GM19455 (cell line): ENCODE measurements around the gene LAMC3.
"Not testable (repeated sequence)": the region's sequence is repeated elsewhere in the genome, so short reads cannot be mapped to it uniquely, and the experiment has no call there.

ENCODE experiments used
- ATAC-seq: cut with Tn5 transposase; IDR thresholded peaks from one replicate; pipeline ENCODE4 v1.9.1; 2021; ENCODE audit not compliant: unreplicated experiment

LAMC3 gene

DNA sequence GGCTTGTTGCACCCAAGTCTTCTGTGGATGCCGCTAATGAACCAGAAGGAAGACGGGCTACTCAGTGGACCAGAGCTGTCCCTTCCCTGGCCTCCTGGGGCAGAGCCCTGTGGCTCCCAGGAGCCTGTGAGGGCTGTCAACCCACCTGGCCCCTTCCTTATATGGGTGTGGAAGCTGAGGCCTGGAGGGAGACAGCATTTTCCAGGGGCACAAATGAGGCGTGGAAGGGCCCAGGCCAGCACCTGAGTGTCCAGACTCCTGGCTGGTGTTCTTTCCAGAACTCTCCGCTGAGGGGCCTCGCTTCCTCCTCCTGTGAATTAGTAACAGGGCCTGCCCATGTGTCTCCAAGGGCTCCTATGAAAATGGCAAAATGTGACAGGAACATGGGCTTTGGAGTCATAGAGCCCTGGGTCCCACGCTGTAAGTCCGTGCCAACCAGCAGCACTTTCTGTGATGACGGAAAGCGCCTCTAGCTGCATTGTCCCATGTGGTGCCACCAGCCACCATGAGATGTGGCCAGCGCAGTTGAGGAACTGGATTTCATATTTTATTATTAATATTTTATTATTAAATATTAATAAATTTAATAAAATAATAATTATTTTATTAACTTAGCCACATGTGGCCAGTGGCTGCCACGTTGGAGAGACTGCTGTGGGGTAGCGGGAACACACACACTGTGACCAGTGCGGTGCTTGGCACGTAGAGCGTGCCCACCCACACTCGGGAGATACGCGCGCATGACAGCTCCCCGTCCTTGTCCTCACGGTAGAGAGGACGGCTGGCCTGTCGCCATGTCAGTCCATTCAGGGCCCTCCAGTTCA, 18.3 kb downstream of the LAMC3 start:
- ATAC-seq, result no peak

DNA sequence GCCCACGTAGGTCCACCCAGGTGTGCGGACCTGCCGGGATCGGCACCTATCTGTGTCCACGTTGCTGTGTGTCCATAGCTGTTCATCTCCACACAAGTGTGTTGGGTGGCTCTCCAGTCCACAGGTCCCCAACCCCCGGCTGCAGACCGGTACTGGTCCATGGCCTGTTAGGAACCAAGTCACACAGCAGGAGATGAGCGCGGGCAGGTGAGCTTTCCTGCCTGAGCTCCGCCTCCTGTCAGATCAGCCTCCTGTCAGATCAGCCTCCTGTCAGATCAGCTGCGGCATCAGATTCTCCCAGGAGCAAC, 18.9 kb downstream of the LAMC3 start:
- no peak for ATAC-seq

GRCh38 chr9:131028221-131028884, 19.4 kb downstream of the LAMC3 start:
- no peak for ATAC-seq

DNA sequence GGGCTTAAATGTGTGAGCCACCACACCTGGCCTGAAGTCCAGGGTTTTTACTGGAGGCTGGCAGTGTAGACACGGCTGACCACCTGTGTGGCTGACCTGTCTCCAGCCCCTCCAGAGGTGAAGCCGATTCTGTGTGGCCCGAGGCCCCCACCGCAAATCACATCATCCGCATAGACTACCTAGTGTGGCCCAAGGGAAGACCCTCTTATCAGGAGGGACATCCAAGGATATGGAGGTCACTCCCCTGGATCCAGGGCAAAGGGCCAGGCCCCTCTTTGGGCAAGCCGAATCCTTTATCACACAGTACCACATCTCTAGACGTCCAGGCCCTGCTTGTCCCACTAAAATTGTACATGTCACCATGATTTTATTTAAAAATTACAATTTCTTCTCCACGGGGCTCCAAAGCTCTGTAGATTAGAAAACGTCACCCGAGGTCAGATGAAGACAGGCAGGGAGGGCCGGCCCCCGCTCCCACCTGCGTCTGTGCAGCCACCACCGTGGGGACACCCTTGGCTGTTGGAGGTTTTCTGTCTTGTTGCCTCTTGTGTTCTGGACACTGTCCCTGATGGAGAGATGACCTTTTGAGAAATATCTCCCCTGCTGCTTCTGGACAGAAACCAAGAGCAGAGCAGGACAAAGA, 20.1 kb downstream of the LAMC3 start:
- ATAC-seq, result no peak

GRCh38 chr9:131029574-131029952, 20.6 kb downstream of the LAMC3 start:
- no peak for ATAC-seq

DNA sequence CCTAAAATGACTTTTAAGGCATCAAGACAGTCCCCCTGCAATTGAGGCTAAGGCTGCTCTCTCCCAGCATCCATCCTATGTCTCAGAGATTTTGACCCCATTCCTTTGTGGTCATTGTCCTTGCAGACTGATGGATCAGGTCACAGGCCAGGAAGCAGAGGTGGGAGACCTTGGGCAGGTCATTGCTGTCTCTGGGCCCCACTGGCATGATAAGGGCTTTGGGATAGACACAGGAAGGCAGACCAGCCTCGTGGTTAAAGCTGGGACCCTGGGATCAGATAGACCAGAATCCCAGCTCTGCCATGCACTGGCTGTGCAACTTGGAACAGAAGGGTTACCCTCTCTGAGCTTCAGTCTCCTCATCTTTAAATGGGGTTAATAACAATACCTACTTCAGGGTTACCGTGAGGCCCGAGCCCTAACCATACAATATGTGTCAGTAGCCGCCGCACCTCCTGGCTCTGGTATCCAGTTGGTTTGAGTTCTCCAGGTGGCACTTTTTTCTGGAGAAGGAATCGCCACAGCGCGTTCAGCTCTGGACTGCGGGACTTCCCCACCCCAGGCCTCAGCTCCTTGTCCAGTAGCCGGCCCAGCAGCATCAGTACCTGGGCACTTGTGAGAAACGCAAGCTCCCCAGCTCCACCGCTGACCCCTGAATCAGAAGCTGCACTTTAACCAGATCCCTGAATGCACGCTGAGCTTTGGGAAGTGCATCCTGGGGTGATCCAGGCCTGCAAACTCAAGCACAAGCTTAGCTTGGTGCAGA, 21.4 kb downstream of the LAMC3 start:
- no peak for ATAC-seq

- no peak for ATAC-seq
Measured at GRCh38 chr9:131031005-131031641, 22.1 kb downstream of the LAMC3 start.

GRCh38 chr9:131031642-131032005, 22.6 kb downstream of the LAMC3 start:
- ATAC-seq, result no peak

- no peak for ATAC-seq
Measured at GRCh38 chr9:131032384-131032783, 23.4 kb downstream of the LAMC3 start.

GRCh38 chr9:131033269-131034224, 24.6 kb downstream of the LAMC3 start:
- ATAC-seq, result no peak

DNA sequence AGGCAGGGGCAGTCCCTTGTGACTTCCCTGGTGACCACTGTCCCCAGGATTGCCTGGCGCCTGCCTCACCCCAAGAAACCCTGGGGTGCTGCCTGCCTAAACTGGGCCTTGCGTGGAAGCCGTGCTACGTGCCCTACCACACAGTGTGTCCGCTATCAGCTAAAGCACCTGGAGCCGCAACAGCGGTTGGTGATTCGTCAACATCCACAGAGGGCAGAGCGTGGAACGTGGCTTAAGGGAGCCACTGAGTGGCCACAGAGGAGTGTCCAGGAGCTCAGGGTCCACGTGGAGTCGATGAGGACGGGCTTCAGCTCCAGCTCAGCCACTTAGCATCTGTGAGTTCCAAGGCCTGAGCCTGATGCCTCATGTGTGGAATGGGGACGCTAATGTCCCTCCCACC, 25.3 kb downstream of the LAMC3 start:
- no peak for ATAC-seq

DNA sequence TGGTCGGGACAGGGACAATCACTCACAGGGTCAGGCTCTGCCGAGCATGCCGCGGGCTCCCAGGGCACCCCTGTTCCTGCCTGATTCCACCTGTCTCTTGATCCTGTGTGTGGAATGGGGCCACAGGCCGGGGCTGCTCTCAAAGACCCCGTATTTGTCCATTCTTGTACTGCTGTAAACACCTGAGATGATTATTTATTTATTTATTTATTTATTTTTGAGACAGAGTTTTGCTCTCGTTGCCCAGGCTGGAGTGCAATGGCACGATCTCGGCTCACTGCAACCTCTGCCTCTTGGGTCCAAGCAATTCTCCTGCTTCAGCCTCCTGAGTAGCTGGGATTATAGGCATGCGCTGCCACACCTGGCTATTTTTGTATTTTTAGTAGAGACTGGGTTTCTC, 25.8 kb downstream of the LAMC3 start:
- not testable (repeated sequence) for ATAC-seq

DNA sequence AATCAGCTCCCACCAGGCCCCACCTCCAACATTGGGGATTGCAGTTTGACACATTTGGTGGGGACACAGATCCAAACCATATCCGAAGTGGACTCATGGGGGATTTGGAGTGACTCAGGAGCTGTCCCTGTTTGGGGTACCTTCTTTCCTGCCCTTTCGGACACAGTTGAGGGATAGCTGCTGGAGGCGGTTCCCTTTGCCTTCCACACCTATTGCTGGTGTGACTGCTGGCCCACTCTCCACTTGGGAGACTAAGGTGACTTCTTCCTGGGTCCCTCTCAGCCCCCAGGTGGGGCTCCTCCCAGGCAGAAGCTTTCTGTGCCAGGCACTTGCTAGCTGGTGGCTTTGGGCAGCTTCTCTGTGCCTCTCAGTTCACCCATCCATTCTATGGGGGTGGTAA, 26.6 kb downstream of the LAMC3 start:
- ATAC-seq, result no peak

- ATAC-seq, result no peak
Measured at GRCh38 chr9:131036071-131036470, 27.1 kb downstream of the LAMC3 start.

- no peak for ATAC-seq
Measured at GRCh38 chr9:131036529-131037334, 27.8 kb downstream of the LAMC3 start.

- ATAC-seq, result no peak
Measured at GRCh38 chr9:131037335-131038255, 28.6 kb downstream of the LAMC3 start.

DNA sequence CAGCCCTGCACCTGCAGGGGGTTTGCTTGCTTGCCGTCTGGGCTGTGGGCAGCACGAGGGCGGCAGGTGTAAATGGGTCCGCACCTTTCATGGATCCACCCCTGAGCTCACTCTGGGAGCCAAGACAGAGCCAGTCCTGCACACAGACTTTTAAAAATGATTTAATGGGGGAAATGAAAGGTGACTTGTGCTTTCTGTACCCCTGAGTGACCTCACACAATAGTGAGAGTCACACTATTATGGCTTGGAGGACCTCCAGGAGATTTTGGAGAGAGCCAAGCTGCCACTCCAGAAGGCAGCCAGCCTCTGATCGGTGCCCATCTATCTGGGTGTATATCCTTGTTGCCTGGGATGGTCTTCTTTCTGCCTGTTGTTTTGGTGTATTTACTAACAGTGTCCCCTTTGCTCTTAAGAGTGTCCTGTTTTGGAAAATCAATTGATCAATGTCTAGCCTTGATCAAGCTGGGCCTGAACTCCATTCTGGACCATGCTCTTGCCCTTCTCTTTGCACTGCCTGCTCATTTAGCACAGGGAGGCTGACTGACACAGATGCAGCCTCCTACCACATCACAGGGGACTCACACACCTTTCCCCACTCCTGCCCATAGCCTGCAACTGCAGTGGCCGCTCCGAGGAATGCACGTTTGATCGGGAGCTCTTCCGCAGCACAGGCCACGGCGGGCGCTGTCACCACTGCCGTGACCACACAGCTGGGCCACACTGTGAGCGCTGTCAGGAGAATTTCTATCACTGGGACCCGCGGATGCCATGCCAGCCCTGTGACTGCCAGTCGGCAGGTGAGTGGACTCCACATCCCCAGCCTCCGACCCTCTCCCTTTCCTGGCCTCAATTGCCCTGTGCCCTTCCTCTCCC, 29.5 kb downstream of the LAMC3 start:
- no peak for ATAC-seq
